ENCODE data around the gene SLC38A3.

SLC38A3 gene

GRCh38 chr3:50181985-50182384 lies 23.1 kb upstream of the SLC38A3 start:
- Histone ChIP-seq H3K36me3 (ENCODE audit: insufficient read depth) (no peaks in the 10 kb centered on the region), H3K4me1 (ENCODE audit: low read depth, poor library complexity, severe bottlenecking) (no peaks in the 10 kb centered on the region), H2AFZ (ENCODE audit: low read depth) (no peak overlapping the region), H4K20me1 (ENCODE audit: insufficient read depth) (no peaks in the 10 kb centered on the region), H3K4me3 (IDR thresholded peaks at IDR 0.05; ENCODE audit: insufficient read depth, low read depth, low read length) (no peak overlapping the region), H3K9ac (no peak overlapping the region), H3K79me2 (ENCODE audit: insufficient read depth, low read depth) (no peaks in the 10 kb centered on the region), H3K27ac (no peak overlapping the region), H3K27me3 (ENCODE audit: insufficient read depth, low read depth) (peaks cover 14% of the 10 kb centered on the region; the same call in 1 of the 2 replicates), H3K4me2 (no peak overlapping the region)
- no peak for TF ChIP-seq CTCF (conservative IDR thresholded peaks at IDR 0.05; ENCODE audit: low read depth, low read length)

DNA sequence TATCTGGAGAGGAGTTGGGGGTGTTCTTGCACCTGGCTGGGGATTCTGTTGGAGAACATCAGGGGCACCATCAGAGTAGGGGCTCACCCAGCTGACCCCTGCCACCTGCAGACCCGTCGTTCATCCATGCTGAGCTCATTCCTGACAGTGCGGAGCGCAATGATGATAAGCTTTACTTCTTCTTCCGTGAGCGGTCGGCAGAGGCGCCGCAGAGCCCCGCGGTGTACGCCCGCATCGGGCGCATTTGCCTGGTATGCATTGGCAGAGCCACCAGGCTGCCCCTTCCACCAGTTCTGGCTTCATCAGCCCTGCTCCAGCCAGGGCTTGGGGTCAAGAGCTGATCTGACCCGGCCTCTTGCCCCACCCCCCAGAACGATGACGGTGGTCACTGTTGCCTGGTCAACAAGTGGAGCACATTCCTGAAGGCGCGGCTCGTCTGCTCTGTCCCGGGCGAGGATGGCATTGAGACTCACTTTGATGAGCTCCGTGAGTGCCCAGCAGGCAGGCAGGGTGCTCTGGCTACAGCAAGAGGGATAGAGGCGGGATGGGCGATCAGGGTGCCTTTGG lies 22.5 kb upstream of the SLC38A3 start:
- Histone ChIP-seq H3K9ac (no peak overlapping the region), H3K36me3 (ENCODE audit: insufficient read depth) (no peaks in the 10 kb centered on the region), H3K79me2 (ENCODE audit: insufficient read depth, low read depth) (no peaks in the 10 kb centered on the region), H4K20me1 (ENCODE audit: insufficient read depth) (no peaks in the 10 kb centered on the region), H3K4me1 (ENCODE audit: low read depth, poor library complexity, severe bottlenecking) (no peaks in the 10 kb centered on the region), H3K27me3 (ENCODE audit: insufficient read depth, low read depth) (peaks cover 14% of the 10 kb centered on the region; the same call in 1 of the 2 replicates), H3K4me3 (IDR thresholded peaks at IDR 0.05; ENCODE audit: insufficient read depth, low read depth, low read length) (no peak overlapping the region), H2AFZ (ENCODE audit: low read depth) (no peak overlapping the region), H3K4me2 (no peak overlapping the region), H3K27ac (no peak overlapping the region)
- no peak for TF ChIP-seq CTCF (conservative IDR thresholded peaks at IDR 0.05; ENCODE audit: low read depth, low read length)

- H3K4me1 ChIP-seq (ENCODE audit: low read depth, poor library complexity, severe bottlenecking), result no peaks in the 10 kb centered on the region
- no peak overlapping the region for H2AFZ ChIP-seq (ENCODE audit: low read depth)
- TF ChIP-seq CTCF (conservative IDR thresholded peaks at IDR 0.05; ENCODE audit: low read depth, low read length), result no peak
- H3K27me3 ChIP-seq (ENCODE audit: insufficient read depth, low read depth), result peaks cover 14% of the 10 kb centered on the region; the same call in 1 of the 2 replicates
- no peak overlapping the region for H3K4me2 ChIP-seq
- H3K4me3 ChIP-seq (IDR thresholded peaks at IDR 0.05; ENCODE audit: insufficient read depth, low read depth, low read length), result no peak overlapping the region
- H3K79me2 ChIP-seq (ENCODE audit: insufficient read depth, low read depth), result no peaks in the 10 kb centered on the region
- H4K20me1 ChIP-seq (ENCODE audit: insufficient read depth), result no peaks in the 10 kb centered on the region
- H3K36me3 ChIP-seq (ENCODE audit: insufficient read depth), result no peaks in the 10 kb centered on the region
- H3K9ac ChIP-seq, result no peak overlapping the region
- H3K27ac ChIP-seq, result no peak overlapping the region
Measured at GRCh38 chr3:50183755-50184154, 21.3 kb upstream of the SLC38A3 start.

DNA sequence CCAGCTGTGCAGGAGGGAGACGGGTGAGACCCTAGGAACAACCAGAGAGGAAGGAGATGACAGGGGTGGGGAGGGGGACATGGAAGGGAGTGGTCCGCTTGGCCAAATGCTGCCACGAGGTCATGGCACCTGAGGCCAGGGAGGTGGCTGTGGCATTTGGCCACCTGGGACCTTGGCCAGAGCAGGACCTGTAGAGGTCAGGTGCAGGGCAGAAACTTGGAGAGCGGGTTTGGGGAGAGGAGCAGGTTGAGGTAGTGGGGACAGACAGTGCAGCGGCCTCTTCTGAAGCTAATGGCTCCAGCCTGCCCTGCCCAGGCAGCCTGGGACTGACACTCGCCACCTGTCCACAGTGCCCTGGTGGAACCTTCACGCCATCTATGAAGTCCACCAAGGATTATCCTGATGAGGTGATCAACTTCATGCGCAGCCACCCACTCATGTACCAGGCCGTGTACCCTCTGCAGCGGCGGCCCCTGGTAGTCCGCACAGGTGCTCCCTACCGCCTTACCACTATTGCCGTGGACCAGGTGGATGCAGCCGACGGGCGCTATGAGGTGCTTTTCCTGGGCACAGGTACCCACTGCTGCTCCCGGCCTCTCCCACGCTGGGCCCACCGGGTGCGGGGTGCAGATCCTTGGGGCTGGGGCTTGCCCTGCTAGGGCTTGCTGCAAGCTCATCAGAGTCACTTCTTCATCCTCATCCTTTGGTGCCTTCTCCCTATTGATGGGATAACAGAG lies 20.7 kb upstream of the SLC38A3 start:
- peaks cover 11% of the 10 kb centered on the region; the same call in 1 of the 2 replicates for H3K27me3 ChIP-seq (ENCODE audit: insufficient read depth, low read depth)
- no peak overlapping the region for H3K4me3 ChIP-seq (IDR thresholded peaks at IDR 0.05; ENCODE audit: insufficient read depth, low read depth, low read length)
- H3K79me2 ChIP-seq (ENCODE audit: insufficient read depth, low read depth), result no peaks in the 10 kb centered on the region
- H3K4me2 ChIP-seq, result no peak overlapping the region
- no peaks in the 10 kb centered on the region for H4K20me1 ChIP-seq (ENCODE audit: insufficient read depth)
- no peak for TF ChIP-seq CTCF (conservative IDR thresholded peaks at IDR 0.05; ENCODE audit: low read depth, low read length)
- no peaks in the 10 kb centered on the region for H3K4me1 ChIP-seq (ENCODE audit: low read depth, poor library complexity, severe bottlenecking)
- H2AFZ ChIP-seq (ENCODE audit: low read depth), result no peak overlapping the region
- no peak overlapping the region for H3K9ac ChIP-seq
- H3K36me3 ChIP-seq (ENCODE audit: insufficient read depth), result no peaks in the 10 kb centered on the region
- H3K27ac ChIP-seq, result no peak overlapping the region
